Activated CD8-positive, alpha-beta memory T cell treated with anti-CD3 and anti-CD28 coated beads, Interleukin-2, amount 10 ng/mL, durations not matched to agents 7 days and 5 days (primary cell): ENCODE results near the gene FAM171A1. TPM values are rescaled to one million over a fixed set of nuclear protein-coding genes. Genes with fewer than 3 reads are reported as not detected.
"Not testable (repeated sequence)": the region's sequence is repeated elsewhere in the genome, so short reads cannot be mapped to it uniquely, and the experiment has no call there.

Source experiments
- ATAC-seq: fragments of 150-1000 bp; cut with Tn5 transposase; one replicate; pipeline ENCODE4 v1.10.0; 2021; ENCODE audit warnings: moderate library complexity
- CTCF ChIA-PET: fragments of 350-600 bp; sonication (Branson Sonifier 250); formaldehyde crosslinking; loops from one replicate; lab custom pipeline; 2021; ENCODE audit warnings: antibody characterized with exemption; lab: Charles Lee
- DNase-seq: peaks from one replicate; pipeline ENCODE4 v3.0.0-alpha.2; 2020
- H3K27ac Mint-ChIP-seq: one replicate; pipeline ENCODE4 v1.8.0; 2021; ENCODE audit warnings: mild to moderate bottlenecking, mixed read lengths
- H3K27me3 Mint-ChIP-seq: one replicate; pipeline ENCODE4 v1.8.0; 2021; ENCODE audit warnings: mixed read lengths
- H3K36me3 Mint-ChIP-seq: one replicate; pipeline ENCODE4 v1.8.0; 2021; ENCODE audit warnings: mild to moderate bottlenecking, mixed read lengths
- H3K4me1 Mint-ChIP-seq: one replicate; pipeline ENCODE4 v1.8.0; 2021; ENCODE audit warnings: mixed read lengths
- H3K4me3 Mint-ChIP-seq: one replicate; pipeline ENCODE4 v1.8.0; 2021; ENCODE audit warnings: mild to moderate bottlenecking, moderate library complexity, mixed read lengths
- H3K9me3 Mint-ChIP-seq: one replicate; pipeline ENCODE4 v1.8.0; 2022; ENCODE audit warnings: low read depth, mixed read lengths
- total RNA-seq, 2 experiments: library from RNA; stranded (reverse); gene quantifications; one replicate each; pipeline ENCODE4 v1.2.3, GENCODE V29; 2021

The FAM171A1 gene
- total RNA-seq, 2 experiments from 2014 or later = 0.68 to 2.9 TPM

DNA sequence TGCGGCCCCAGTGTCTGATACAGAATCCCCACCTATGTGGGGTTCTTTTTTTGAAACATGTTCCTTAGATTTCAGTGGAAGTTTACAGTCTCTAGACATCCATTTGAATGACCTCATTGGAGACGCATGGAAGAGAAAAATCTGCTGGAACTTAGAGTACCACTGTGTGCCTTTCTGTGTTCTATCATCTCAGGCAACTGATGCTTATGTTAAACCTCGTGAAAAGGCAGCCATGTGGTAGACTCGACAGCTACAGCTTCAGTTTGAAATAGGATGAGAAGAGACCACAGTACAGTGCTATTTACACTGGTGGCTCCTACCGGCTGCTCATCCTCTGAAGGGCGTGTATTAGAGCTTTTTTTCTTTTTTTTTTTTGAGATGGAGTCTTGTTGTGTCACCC, 74.4 kb downstream of the FAM171A1 start:
- H3K27me3 Mint-ChIP-seq = peaks cover 17% of the 10 kb centered on the region
- no peaks in the 10 kb centered on the region for H3K36me3 Mint-ChIP-seq
- H3K9me3 Mint-ChIP-seq = no peaks in the 10 kb centered on the region
- ATAC-seq (no peak), DNase-seq (no peak)
- no peaks in the 10 kb centered on the region for H3K4me1 Mint-ChIP-seq
- CTCF ChIA-PET = no interaction called here
- H3K27ac Mint-ChIP-seq = no peak overlapping the region
- no peak overlapping the region for H3K4me3 Mint-ChIP-seq

DNA sequence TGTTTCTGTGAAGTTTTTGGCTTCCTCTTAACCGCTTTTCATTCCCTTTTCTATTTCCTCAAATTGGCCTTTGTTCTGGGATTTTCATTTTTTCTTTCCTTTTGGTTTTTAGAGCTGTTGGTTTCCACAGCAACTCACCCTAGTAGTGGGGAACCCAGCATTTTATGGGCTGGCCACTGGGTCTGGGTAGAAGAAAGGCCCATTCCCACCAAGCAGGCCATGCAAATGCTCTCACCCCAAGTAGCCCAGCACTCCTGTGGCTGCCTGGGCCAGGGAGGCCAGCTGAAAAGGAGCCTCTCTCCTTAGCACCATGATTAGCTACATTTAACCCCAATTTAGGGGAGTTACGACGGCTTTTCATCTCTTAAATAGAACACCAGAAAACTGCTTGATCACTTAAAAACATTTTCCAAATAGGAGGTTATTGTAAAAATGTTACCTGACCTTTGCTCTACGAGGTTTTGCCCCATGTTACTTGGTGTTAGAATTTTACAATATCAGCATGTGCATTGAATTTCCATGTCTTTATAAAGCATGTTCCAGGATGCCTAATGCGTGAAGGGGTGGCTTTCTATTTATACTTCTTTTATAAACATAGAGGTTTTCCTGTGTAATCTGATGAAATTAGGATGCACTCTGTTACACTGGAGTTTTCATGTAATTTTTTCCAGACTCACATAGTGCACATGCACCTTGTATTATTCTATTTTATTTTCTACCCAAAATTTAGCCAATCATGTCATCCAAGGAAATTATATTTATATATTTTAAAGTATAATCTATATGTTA, 75.4 kb downstream of the FAM171A1 start:
- DNase-seq = no peak
- ATAC-seq = no peak
- Mint-ChIP-seq H3K27me3 (peaks cover 15% of the 10 kb centered on the region), H3K36me3 (no peaks in the 10 kb centered on the region), H3K9me3 (no peaks in the 10 kb centered on the region), H3K27ac (no peak overlapping the region), H3K4me3 (no peak overlapping the region), H3K4me1 (no peaks in the 10 kb centered on the region)
- CTCF ChIA-PET = no interaction called here

DNA sequence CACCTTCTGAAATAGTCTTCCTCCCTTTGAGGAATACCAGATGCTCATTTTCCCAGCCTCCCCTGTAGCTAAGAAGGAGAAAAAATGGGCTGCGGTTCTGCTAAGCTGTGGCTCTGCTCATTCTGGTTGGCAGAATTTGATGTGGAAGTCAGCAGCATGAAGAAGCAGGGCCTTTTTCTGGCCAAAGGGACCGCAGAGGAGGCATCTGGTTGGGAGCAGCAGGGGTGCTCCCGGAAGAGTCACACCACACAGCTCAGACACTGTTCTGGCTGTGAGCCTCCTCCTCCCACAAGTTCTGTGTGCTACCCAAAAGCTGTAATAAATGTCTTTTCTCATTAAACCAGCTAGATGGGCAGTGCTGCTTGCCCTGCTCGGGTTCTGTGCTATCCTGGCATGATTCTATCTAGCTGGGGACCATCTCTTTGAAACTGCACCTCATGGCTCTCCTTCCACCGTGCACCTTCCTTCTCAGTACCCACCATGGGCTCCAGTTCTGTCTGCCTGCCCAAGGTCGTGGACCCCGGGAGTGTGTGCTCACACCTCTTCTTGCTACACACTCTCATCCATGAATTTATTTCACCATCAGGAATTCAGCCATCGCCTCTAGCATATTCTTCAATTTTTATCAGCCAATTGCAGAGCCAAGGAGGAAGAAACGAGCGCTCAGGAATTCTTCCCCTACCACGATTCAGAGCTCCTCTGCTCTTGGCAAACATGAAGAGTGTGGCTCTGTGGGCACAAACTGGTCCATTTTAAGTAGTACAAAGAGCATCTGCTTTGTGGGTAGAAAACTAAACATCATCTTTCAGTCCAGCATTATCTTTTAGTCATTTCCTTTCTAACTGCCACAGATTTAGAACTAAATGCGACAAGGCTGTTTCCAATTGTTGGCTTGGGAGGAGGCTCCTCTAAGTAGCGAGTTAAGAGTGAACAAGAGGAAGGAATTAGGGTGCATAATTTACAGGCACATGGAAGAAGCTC, 76.9 kb downstream of the FAM171A1 start:
- H3K9me3 Mint-ChIP-seq = no peaks in the 10 kb centered on the region
- no peak for ATAC-seq
- no peak for DNase-seq
- no peak overlapping the region for H3K27ac Mint-ChIP-seq
- CTCF ChIA-PET = interaction anchor here (0.9 kb wide), 1 partner anchor 29 kb away, joined by 3 read pairs; no protein-coding TSS in a partner anchor
- no peaks in the 10 kb centered on the region for H3K36me3 Mint-ChIP-seq
- peaks cover 13% of the 10 kb centered on the region for H3K27me3 Mint-ChIP-seq
- H3K4me3 Mint-ChIP-seq = no peak overlapping the region
- H3K4me1 Mint-ChIP-seq = no peaks in the 10 kb centered on the region

DNA sequence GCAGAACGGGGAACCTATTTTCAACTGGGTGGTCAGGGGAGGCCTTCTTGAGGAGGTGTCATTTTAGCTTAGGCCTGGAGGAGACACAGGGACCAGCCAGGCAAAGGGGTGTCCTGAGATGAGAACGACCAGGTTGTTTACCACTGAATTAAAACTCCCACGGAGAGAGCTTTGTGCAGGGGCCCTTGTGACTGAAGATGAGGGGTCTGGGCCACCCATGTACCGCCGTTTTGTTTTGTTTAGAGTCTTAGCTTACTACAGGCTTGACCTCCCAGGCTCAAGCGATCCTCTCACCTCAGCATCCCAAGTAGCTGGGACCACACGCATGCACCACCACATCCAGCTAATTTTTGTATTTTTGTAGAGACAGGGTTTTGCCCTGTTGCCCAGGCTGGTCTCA, 80.4 kb downstream of the FAM171A1 start:
- ATAC-seq (no peak), DNase-seq (no peak)
- Mint-ChIP-seq H3K9me3 (no peaks in the 10 kb centered on the region), H3K4me1 (no peaks in the 10 kb centered on the region), H3K36me3 (no peaks in the 10 kb centered on the region), H3K27ac (no peak overlapping the region), H3K4me3 (no peak overlapping the region), H3K27me3 (peaks cover 7% of the 10 kb centered on the region)
- CTCF ChIA-PET = no interaction called here

DNA sequence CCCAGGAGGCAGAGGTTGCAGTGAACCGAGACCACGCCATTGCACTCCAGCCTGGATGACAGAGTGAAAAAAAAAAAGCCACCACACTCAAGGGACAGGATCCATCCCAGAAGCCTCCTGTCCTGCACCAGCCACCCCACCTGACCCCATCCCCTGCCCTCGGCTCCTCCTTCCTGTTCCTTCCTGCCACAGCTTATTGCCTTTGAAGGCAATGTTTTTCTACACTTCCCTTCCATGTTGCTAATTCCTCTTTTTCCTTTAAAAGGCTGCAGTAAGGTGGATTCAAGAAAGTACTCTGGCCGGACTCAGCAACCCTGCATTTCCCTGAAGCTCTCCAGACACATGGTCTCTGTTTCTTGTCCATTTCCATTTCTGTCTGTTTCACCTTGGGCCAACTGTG, 80.9 kb downstream of the FAM171A1 start:
- no peak for DNase-seq
- Mint-ChIP-seq H3K4me3 (no peak overlapping the region), H3K9me3 (no peaks in the 10 kb centered on the region), H3K27me3 (peaks cover 2% of the 10 kb centered on the region), H3K4me1 (no peaks in the 10 kb centered on the region), H3K27ac (no peak overlapping the region), H3K36me3 (no peaks in the 10 kb centered on the region)
- ATAC-seq = no peak
- CTCF ChIA-PET = no interaction called here

DNA sequence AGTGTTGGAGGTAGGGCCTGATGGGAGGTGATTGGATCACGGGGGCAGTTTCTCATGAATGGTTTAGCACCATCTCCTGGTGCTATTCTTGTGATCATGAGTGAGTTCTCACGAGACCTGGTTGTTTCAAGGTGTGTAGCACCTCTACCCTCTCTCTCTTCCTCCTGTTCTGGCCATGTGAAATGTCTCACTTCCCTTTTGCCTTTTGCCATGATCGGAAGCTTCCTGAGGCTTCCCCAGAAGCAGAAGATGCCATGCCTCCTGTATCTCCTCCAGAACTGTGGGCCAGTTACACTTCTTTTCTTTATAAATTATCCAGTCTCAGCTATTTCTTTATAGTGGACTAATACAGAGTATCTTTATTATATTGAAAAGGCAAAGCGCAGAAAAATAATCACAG, 90.1 kb downstream of the FAM171A1 start:
- no peak for DNase-seq
- CTCF ChIA-PET = interaction anchor here (1.6 kb wide), 1 partner anchor 114 kb away, joined by 5 read pairs; no protein-coding TSS in a partner anchor
- Mint-ChIP-seq H3K4me1 (no peaks in the 10 kb centered on the region), H3K36me3 (no peaks in the 10 kb centered on the region), H3K27ac (no peak overlapping the region), H3K27me3 (no peaks in the 10 kb centered on the region), H3K9me3 (no peaks in the 10 kb centered on the region), H3K4me3 (no peak overlapping the region)
- no peak for ATAC-seq

DNA sequence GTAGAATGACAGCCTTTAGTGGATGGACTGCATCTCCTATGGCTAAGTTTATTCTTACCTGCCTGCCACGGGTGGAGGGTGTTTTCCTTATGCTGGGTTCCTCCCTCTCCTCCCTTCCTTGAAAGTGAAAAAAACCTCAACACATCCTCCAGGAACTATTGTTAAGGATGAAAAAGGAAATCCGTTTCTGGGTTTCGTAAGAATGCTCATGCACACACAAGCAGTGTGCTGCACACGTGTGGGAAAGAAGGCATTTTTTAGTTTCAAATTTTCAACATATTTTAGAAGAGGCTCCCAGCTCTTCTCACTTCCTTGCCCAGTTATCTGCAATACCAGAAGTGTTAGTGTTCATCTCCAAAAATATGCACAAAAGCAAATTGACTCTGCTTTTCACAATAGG, 90.6 kb downstream of the FAM171A1 start:
- no peaks in the 10 kb centered on the region for H3K4me1 Mint-ChIP-seq
- no peak overlapping the region for H3K27ac Mint-ChIP-seq
- CTCF ChIA-PET = interaction anchor here (1.6 kb wide), 1 partner anchor 114 kb away, joined by 5 read pairs; no protein-coding TSS in a partner anchor
- DNase-seq (no peak), ATAC-seq (no peak)
- no peaks in the 10 kb centered on the region for H3K9me3 Mint-ChIP-seq
- no peaks in the 10 kb centered on the region for H3K27me3 Mint-ChIP-seq
- H3K36me3 Mint-ChIP-seq = no peaks in the 10 kb centered on the region
- H3K4me3 Mint-ChIP-seq = no peak overlapping the region

DNA sequence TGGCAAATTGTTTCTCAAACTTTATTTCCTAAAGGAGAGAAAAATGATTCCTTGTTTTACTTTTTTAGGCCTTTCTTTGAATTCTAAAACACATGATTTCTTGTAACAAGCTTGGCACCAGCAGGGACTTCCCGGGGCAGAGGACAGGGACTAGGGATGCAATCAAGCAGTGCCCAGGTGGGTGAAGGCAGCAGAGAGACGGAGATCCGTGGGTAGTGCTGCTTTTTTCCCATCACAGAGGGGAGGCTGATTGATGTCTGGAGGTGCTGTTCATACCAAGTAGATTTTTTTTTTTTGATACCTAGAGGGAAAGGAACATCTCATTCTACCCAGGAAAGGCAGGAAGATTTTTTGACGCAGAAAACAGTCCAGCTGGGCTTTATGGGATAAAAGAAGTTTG, 91.9 kb downstream of the FAM171A1 start:
- no peak overlapping the region for H3K4me3 Mint-ChIP-seq
- H3K9me3 Mint-ChIP-seq = no peaks in the 10 kb centered on the region
- H3K36me3 Mint-ChIP-seq = no peaks in the 10 kb centered on the region
- H3K4me1 Mint-ChIP-seq = no peaks in the 10 kb centered on the region
- CTCF ChIA-PET = no interaction called here
- DNase-seq (no peak), ATAC-seq (no peak)
- H3K27ac Mint-ChIP-seq = no peak overlapping the region
- no peaks in the 10 kb centered on the region for H3K27me3 Mint-ChIP-seq

DNA sequence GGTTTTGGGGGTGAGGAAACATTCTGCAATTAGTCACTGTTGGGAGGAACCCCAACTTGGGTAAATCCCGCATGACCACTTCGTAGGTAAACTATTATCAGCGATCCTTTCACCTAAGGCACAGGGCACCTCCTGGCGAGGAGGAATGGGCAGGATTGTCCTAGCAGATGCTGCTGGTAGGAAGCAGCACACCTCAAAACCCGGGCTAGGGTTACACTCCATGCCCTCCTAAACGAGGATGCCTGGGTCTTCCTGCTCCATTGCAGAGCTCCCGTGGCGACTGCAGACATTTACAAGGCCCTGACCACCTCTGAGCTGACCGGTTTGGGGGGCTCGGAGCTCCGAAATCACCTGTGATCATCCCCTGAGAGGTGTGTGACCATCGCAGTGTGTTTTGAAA, 92.3 kb downstream of the FAM171A1 start:
- Mint-ChIP-seq H3K27ac (no peak overlapping the region), H3K4me1 (no peaks in the 10 kb centered on the region), H3K9me3 (no peaks in the 10 kb centered on the region), H3K4me3 (no peak overlapping the region), H3K27me3 (no peaks in the 10 kb centered on the region), H3K36me3 (no peaks in the 10 kb centered on the region)
- CTCF ChIA-PET = no interaction called here
- ATAC-seq (no peak), DNase-seq (no peak)

DNA sequence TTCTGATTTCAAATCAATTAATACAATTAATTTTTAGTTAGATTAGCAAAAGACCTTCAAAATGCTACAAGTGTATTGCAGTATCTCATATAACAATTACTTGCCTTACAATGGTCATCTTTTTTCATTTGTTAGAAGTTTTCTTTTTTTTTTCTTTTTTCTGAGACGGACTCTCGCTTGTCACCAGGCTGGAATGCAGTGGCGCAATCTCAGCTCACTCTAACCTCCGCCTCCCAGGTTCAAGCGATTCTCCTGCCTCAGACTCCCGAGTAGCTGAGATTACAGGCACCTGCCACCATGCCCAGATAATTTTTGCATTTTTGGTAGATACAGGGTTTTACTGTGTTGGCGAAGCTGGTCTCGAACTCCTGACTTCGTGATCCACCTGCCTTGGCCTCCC, 95.0 kb downstream of the FAM171A1 start:
- H3K27me3 Mint-ChIP-seq = peaks cover 15% of the 10 kb centered on the region
- CTCF ChIA-PET, H3K4me1 Mint-ChIP-seq, DNase-seq, H3K27ac Mint-ChIP-seq, H3K9me3 Mint-ChIP-seq, ATAC-seq, H3K36me3 Mint-ChIP-seq, H3K4me3 Mint-ChIP-seq: not testable (repeated sequence)

DNA sequence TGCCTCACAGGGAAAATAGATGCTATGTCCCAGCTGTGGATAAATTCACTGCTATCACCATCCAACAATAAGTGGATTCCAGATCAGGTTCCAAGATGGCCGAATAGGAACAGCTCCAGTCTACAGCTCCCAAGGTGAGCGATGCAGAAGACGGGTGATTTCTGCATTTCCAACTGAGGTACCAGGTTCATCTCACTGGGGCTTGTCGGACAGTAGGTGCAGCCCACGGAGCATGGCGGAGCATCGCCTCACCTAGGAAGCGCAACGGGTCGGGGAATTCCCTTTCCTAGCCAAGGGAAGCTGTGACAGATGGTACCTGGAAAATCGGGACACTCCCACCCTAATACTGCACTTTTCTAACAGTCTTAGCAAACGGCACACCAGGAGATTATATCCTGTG, 101.3 kb downstream of the FAM171A1 start:
- DNase-seq, CTCF ChIA-PET, H3K4me1 Mint-ChIP-seq, H3K27ac Mint-ChIP-seq, H3K4me3 Mint-ChIP-seq, H3K9me3 Mint-ChIP-seq, H3K36me3 Mint-ChIP-seq, ATAC-seq: not testable (repeated sequence)
- H3K27me3 Mint-ChIP-seq = peaks cover 15% of the 10 kb centered on the region

DNA sequence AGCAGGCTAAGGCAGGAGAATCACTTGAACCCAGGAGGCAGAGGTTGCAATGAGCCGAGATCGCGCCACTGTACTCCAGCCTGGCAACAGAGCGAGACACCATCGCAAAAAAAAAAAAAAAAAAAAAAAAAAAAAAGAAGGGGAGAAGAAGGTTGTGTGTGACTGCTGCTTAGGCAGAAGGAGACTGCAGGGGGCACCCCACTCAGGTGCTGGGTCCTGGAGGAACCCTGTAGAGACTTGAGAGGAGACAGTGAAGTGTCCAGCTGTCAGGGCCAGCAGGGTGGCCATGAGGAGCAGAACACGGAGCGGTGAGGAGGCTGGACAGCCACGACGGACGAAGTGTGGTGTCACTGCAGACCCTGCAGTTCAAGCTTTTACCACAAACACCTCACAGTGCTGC, 103.6 kb downstream of the FAM171A1 start:
- no peak overlapping the region for H3K27ac Mint-ChIP-seq
- CTCF ChIA-PET = interaction anchor here (0.7 kb wide), 1 partner anchor 31 kb away, joined by 3 read pairs; no protein-coding TSS in a partner anchor

DNA sequence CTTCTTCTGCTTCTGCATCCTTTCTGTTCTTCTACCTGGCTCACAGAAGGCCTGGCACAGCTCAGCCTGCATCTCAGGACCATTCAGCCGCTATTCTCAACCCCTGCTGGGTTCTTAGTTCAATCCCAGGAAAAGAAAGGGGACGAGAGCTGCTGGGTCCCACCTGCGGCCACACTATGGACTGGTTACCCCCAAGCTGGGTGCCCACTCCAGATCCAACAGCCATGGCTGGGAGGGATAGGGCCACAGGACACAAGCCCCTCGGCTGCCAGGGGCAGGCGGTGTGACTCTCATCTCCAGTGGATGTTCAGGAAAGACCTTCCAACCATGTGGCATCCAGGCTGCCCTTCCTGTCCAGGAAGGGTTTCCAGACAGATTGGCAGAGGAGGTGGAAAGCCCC, 105.0 kb downstream of the FAM171A1 start:
- Mint-ChIP-seq H3K4me1 (no peaks in the 10 kb centered on the region), H3K9me3 (no peaks in the 10 kb centered on the region)

More for the DNA sequence above, 103.6 kb downstream of the FAM171A1 start:
- Mint-ChIP-seq H3K4me1 (no peaks in the 10 kb centered on the region), H3K36me3 (no peaks in the 10 kb centered on the region), H3K9me3 (no peaks in the 10 kb centered on the region), H3K4me3 (no peak overlapping the region), H3K27me3 (peaks cover 8% of the 10 kb centered on the region)
- DNase-seq = no peak
- no peak for ATAC-seq

More for the DNA sequence above, 105.0 kb downstream of the FAM171A1 start:
- H3K4me3 Mint-ChIP-seq = no peak overlapping the region
- no peak overlapping the region for H3K27ac Mint-ChIP-seq
- no peaks in the 10 kb centered on the region for H3K36me3 Mint-ChIP-seq
- no peaks in the 10 kb centered on the region for H3K27me3 Mint-ChIP-seq
- ATAC-seq (no peak), DNase-seq (no peak)
- CTCF ChIA-PET = interaction anchor here (0.7 kb wide), 1 partner anchor 106 kb away, joined by 3 read pairs; no protein-coding TSS in a partner anchor
